ENCODE results near the gene INF2.

Gene INF2

DNA sequence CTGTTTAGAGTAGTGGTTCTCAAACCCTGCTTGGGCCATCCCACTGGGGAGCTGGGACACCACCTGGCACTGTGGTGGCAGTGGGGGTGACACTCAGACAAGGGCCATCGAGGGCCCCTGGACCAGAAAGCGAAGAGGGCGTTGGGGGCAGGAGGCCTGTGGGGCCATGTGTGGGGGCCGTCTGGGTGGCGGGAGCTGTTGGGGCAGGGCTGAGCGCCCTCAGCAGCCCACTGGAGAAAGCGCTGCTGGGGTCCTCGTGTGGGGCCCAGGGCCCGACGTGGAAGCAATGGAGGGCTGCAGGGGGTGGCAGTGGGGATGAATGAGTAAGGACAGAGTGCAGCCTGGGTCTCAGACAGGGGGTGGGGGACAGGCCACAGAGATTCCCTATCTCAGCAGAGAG is 28.7 kb downstream of the INF2 start:
- Histone ChIP-seq H3K36me3 (ENCODE audit: control insufficient read depth in 1 of 2, insufficient read depth in 2 of 2, low read depth in 1 of 2, low read length in 2 of 2) (peaks cover 64 to 87% of the 10 kb centered on the region in 2 experiments), H3K27me3 (ENCODE audit: control insufficient read depth in 1 of 2, insufficient read depth in 1 of 2, low read length in 2 of 2) (no peaks in the 10 kb centered on the region), H3K18ac (ENCODE audit: low read depth in 1 of 2, low read length in 2 of 2) (no peak overlapping the region), H2BK15ac (ENCODE audit: low read depth, poor library complexity, severe bottlenecking) (no peak overlapping the region), H3K4me3 (ENCODE audit: insufficient read depth in 1 of 2, low read depth in 1 of 2, low read length in 2 of 2) (no peak overlapping the region), H3K9me3 (ENCODE audit: control insufficient read depth, low read length) (no peaks in the 10 kb centered on the region), H3K14ac (ENCODE audit: low read length in 2 of 2) (no peak overlapping the region), H2AK5ac (ENCODE audit: low read length, severe bottlenecking) (no peak overlapping the region), H2AFZ (ENCODE audit: low read depth, low read length) (no peak overlapping the region), H3K4me2 (ENCODE audit: low read length, poor library complexity, severe bottlenecking) (no peak overlapping the region), H2BK5ac (ENCODE audit: low read depth, low read length, poor library complexity, severe bottlenecking) (no peak overlapping the region), H3K27ac (ENCODE audit: low read length, poor library complexity, severe bottlenecking) (no peak overlapping the region), H3K4me1 (ENCODE audit: control insufficient read depth, insufficient read depth, low read depth, low read length) (peaks cover 17% of the 10 kb centered on the region), H3K79me1 (replicated peaks; ENCODE audit: low read length, poor library complexity, severe bottlenecking) (peaks cover 13% of the 10 kb centered on the region), H3K4ac (ENCODE audit: low read depth in 1 of 2, low read length in 2 of 2) (no peak overlapping the region), H3K23ac (ENCODE audit: low read length in 2 of 2) (no peak overlapping the region), H4K8ac (ENCODE audit: low read length) (no peak overlapping the region), H2BK12ac (ENCODE audit: low read length in 2 of 2) (no peak overlapping the region), H3K9ac (ENCODE audit: low read length) (no peak overlapping the region), H2BK120ac (ENCODE audit: low read depth, low read length) (no peak overlapping the region), H4K91ac (ENCODE audit: low read length) (no peak overlapping the region)
- 96% methylated on average over 10 of the region's 10 CpGs for WGBS
- DNase-seq, result no peak

DNA sequence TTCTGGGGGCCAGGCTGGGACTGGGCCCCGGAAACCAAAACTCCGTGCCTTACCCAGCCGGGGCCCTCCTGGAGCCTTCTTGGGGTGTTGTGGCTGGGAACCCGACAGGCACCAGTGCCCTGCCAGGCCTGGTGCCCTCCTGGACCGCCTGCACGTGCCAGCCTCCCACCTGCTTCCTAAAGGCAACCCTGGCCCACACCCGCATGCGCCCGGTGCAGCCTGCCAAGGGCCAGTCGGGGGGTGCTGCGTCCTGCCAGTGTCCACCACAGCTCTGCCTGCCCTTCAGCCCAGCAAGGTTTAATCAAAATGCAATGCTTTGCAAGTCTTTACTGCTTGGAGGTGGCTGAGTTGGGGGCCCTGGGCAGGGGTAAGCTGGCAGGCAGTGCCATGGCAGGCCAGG is 29.5 kb downstream of the INF2 start:
- no peak for DNase-seq
- no peak overlapping the region for H2BK5ac ChIP-seq (ENCODE audit: low read depth, low read length, poor library complexity, severe bottlenecking)
- no peak overlapping the region for H3K4me2 ChIP-seq (ENCODE audit: low read length, poor library complexity, severe bottlenecking)
- H2BK15ac ChIP-seq (ENCODE audit: low read depth, poor library complexity, severe bottlenecking), result no peak overlapping the region
- H2AFZ ChIP-seq (ENCODE audit: low read depth, low read length), result no peak overlapping the region
- no peak overlapping the region for H2BK12ac ChIP-seq (ENCODE audit: low read length in 2 of 2)
- no peak overlapping the region for H3K4ac ChIP-seq (ENCODE audit: low read depth in 1 of 2, low read length in 2 of 2)
- no peak overlapping the region for H2AK5ac ChIP-seq (ENCODE audit: low read length, severe bottlenecking)
- WGBS, result 95% methylated on average over 11 of the region's 11 CpGs
- H3K36me3 ChIP-seq (ENCODE audit: control insufficient read depth in 1 of 2, insufficient read depth in 2 of 2, low read depth in 1 of 2, low read length in 2 of 2), result peaks cover 58 to 80% of the 10 kb centered on the region in 2 experiments
- H3K27ac ChIP-seq (ENCODE audit: low read length, poor library complexity, severe bottlenecking), result no peak overlapping the region
- H3K18ac ChIP-seq (ENCODE audit: low read depth in 1 of 2, low read length in 2 of 2), result no peak overlapping the region
- H4K8ac ChIP-seq (ENCODE audit: low read length), result no peak overlapping the region
- H3K4me1 ChIP-seq (ENCODE audit: control insufficient read depth, insufficient read depth, low read depth, low read length), result peaks cover 25% of the 10 kb centered on the region
- H3K79me1 ChIP-seq (replicated peaks; ENCODE audit: low read length, poor library complexity, severe bottlenecking), result peaks cover 15% of the 10 kb centered on the region
- H3K4me3 ChIP-seq (ENCODE audit: insufficient read depth in 1 of 2, low read depth in 1 of 2, low read length in 2 of 2), result no peak overlapping the region
- H3K9me3 ChIP-seq (ENCODE audit: control insufficient read depth, low read length), result no peaks in the 10 kb centered on the region
- H3K9ac ChIP-seq (ENCODE audit: low read length), result no peak overlapping the region
- H4K91ac ChIP-seq (ENCODE audit: low read length), result peak overlapping the region; percentile 16
- no peak overlapping the region for H2BK120ac ChIP-seq (ENCODE audit: low read depth, low read length)
- H3K27me3 ChIP-seq (ENCODE audit: control insufficient read depth in 1 of 2, insufficient read depth in 1 of 2, low read length in 2 of 2), result no peaks in the 10 kb centered on the region
- H3K23ac ChIP-seq (ENCODE audit: low read length in 2 of 2), result no peak overlapping the region
- no peak overlapping the region for H3K14ac ChIP-seq (ENCODE audit: low read length in 2 of 2)

GRCh38 chr14:104719343-104719742 is 29.9 kb downstream of the INF2 start:
- Histone ChIP-seq H2BK15ac (ENCODE audit: low read depth, poor library complexity, severe bottlenecking) (no peak overlapping the region), H2BK12ac (ENCODE audit: low read length in 2 of 2) (no peak overlapping the region), H2BK120ac (ENCODE audit: low read depth, low read length) (no peak overlapping the region), H3K14ac (ENCODE audit: low read length in 2 of 2) (no peak overlapping the region), H3K27me3 (ENCODE audit: control insufficient read depth in 1 of 2, insufficient read depth in 1 of 2, low read length in 2 of 2) (no peaks in the 10 kb centered on the region), H2AK5ac (ENCODE audit: low read length, severe bottlenecking) (no peak overlapping the region), H3K9me3 (ENCODE audit: control insufficient read depth, low read length) (no peaks in the 10 kb centered on the region), H3K4me3 (ENCODE audit: insufficient read depth in 1 of 2, low read depth in 1 of 2, low read length in 2 of 2) (no peak overlapping the region), H3K4me2 (ENCODE audit: low read length, poor library complexity, severe bottlenecking) (no peak overlapping the region), H4K91ac (ENCODE audit: low read length) (no peak overlapping the region), H3K18ac (ENCODE audit: low read depth in 1 of 2, low read length in 2 of 2) (no peak overlapping the region), H3K4me1 (ENCODE audit: control insufficient read depth, insufficient read depth, low read depth, low read length) (peaks cover 27% of the 10 kb centered on the region), H3K9ac (ENCODE audit: low read length) (no peak overlapping the region), H3K4ac (ENCODE audit: low read depth in 1 of 2, low read length in 2 of 2) (no peak overlapping the region), H3K23ac (ENCODE audit: low read length in 2 of 2) (no peak overlapping the region), H3K27ac (ENCODE audit: low read length, poor library complexity, severe bottlenecking) (no peak overlapping the region), H2BK5ac (ENCODE audit: low read depth, low read length, poor library complexity, severe bottlenecking) (no peak overlapping the region), H3K36me3 (ENCODE audit: control insufficient read depth in 1 of 2, insufficient read depth in 2 of 2, low read depth in 1 of 2, low read length in 2 of 2) (peaks cover 53 to 76% of the 10 kb centered on the region in 2 experiments), H4K8ac (ENCODE audit: low read length) (no peak overlapping the region), H3K79me1 (replicated peaks; ENCODE audit: low read length, poor library complexity, severe bottlenecking) (peaks cover 14% of the 10 kb centered on the region), H2AFZ (ENCODE audit: low read depth, low read length) (no peak overlapping the region)
- DNase-seq, result no peak
- WGBS, result 94% methylated on average over 15 of the region's 15 CpGs

DNA sequence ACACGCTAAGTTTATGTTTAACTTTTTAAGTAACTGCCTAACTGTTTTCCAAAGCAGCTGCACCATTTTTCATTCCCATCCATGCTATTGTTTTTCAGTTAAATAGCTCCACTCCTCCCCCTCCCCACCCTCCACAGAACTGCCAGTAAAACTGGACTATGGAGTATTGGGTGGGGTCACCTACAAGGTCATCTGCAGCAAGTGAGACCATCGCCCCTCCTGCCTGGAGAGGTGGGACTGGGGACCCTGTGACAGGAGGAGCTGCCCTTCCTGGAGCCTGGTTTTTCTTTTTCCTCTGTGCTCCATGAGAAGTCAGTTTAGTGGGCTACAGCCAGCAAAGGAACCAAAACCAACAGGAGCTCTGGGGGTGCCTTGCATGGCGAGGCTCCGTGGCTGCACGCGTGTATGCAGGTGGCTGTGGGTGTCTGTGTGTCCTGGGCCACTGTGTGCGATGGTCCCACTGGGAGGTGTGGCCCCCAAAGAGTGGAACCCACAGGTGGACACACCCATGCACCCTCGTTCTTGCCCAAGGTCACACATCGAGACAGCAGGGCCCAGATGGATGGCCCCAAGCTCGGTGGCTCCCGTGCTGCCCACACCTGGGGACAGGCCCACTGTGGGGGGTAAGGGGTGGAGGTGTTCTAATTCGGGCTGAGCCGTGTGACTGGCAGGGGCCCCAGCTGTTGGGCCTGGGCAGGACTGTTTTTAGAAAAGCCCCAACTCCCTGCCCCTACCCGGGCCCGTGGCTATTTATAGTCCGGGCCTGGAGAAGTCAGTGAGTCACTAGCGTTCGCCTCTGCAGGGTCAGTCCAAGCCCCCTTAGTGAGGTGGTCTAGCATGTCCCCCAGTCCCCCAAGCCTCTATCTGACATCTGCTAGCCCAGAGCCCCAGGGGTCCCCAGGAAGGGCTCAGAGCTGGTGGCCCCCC is 32.4 kb downstream of the INF2 start:
- Histone ChIP-seq H2BK5ac (ENCODE audit: low read depth, low read length, poor library complexity, severe bottlenecking) (no peak overlapping the region), H2BK12ac (ENCODE audit: low read length in 2 of 2) (peak overlapping the region in 1 of 2 experiments; percentile 29), H3K14ac (ENCODE audit: low read length in 2 of 2) (peak overlapping the region in 1 of 2 experiments; percentile 13), H2BK15ac (ENCODE audit: low read depth, poor library complexity, severe bottlenecking) (no peak overlapping the region), H2AK5ac (ENCODE audit: low read length, severe bottlenecking) (no peak overlapping the region), H3K9ac (ENCODE audit: low read length) (no peak overlapping the region), H3K4ac (ENCODE audit: low read depth in 1 of 2, low read length in 2 of 2) (no peak overlapping the region), H3K27ac (ENCODE audit: low read length, poor library complexity, severe bottlenecking) (no peak overlapping the region), H3K18ac (ENCODE audit: low read depth in 1 of 2, low read length in 2 of 2) (peak overlapping the region in 1 of 2 experiments; percentile 75), H2BK120ac (ENCODE audit: low read depth, low read length) (no peak overlapping the region), H2AFZ (ENCODE audit: low read depth, low read length) (no peak overlapping the region), H4K91ac (ENCODE audit: low read length) (no peak overlapping the region), H3K4me1 (ENCODE audit: control insufficient read depth, insufficient read depth, low read depth, low read length) (peaks cover 47% of the 10 kb centered on the region), H3K27me3 (ENCODE audit: control insufficient read depth in 1 of 2, insufficient read depth in 1 of 2, low read length in 2 of 2) (peaks cover 5 to 11% of the 10 kb centered on the region in 2 experiments), H3K4me3 (ENCODE audit: insufficient read depth in 1 of 2, low read depth in 1 of 2, low read length in 2 of 2) (no peak overlapping the region), H3K23ac (ENCODE audit: low read length in 2 of 2) (no peak overlapping the region), H3K36me3 (ENCODE audit: control insufficient read depth in 1 of 2, insufficient read depth in 2 of 2, low read depth in 1 of 2, low read length in 2 of 2) (peaks cover 31 to 51% of the 10 kb centered on the region in 2 experiments), H3K9me3 (ENCODE audit: control insufficient read depth, low read length) (no peaks in the 10 kb centered on the region), H4K8ac (ENCODE audit: low read length) (no peak overlapping the region), H3K4me2 (ENCODE audit: low read length, poor library complexity, severe bottlenecking) (no peak overlapping the region), H3K79me1 (replicated peaks; ENCODE audit: low read length, poor library complexity, severe bottlenecking) (peaks cover 11% of the 10 kb centered on the region)
- peak; percentile 73 for DNase-seq
- WGBS, result 65% methylated on average over 17 of the region's 18 CpGs

All from mesenchymal stem cell (in vitro differentiated cells and primary cell).